Erythroblast (primary cell): ENCODE results near the gene MAP6.

Experiments
- GATA1 ChIP-seq: IDR thresholded peaks from 2 replicates; pipeline ENCODE4 v1.6.1; 2011; ENCODE audit warnings: low read depth, mild to moderate bottlenecking, control low read depth, low read length, moderate library complexity
- POLR2A ChIP-seq: IDR thresholded peaks from 2 replicates; pipeline ENCODE4 v1.6.1; 2011; ENCODE audit warnings: mild to moderate bottlenecking, low read length

GRCh38 chr11:75615751-75616150, 53.1 kb downstream of the MAP6 start:
- no peak for TF ChIP-seq POLR2A
- TF ChIP-seq GATA1 = no peak
